ENCODE measurements around the gene SPATA9.
"Not testable (repeated sequence)": the region's sequence is repeated elsewhere in the genome, so short reads cannot be mapped to it uniquely, and the experiment has no call there.

The SPATA9 gene

GRCh38 chr5:95706196-95706595, 23.4 kb upstream of the SPATA9 start:
- H3K4me1 ChIP-seq (ENCODE audit: control insufficient read depth, insufficient read depth, low read length); H3K9me3 ChIP-seq (ENCODE audit: control insufficient read depth, insufficient read depth, low read length); H3K36me3 ChIP-seq (ENCODE audit: control insufficient read depth, insufficient read depth, low read length); H3K4me3 ChIP-seq (ENCODE audit: low read depth, low read length); H3K9ac ChIP-seq (ENCODE audit: low read depth, low read length); H3K27ac ChIP-seq (ENCODE audit: low read depth, low read length): not testable (repeated sequence)
- peaks cover 18% of the 10 kb centered on the region for H3K27me3 ChIP-seq (ENCODE audit: control insufficient read depth, insufficient read depth, low read length)

GRCh38 chr5:95704150-95704549, 21.4 kb upstream of the SPATA9 start:
- Histone ChIP-seq H3K4me3 (ENCODE audit: low read depth, low read length) (no peak overlapping the region), H3K9me3 (ENCODE audit: control insufficient read depth, insufficient read depth, low read length) (no peaks in the 10 kb centered on the region), H3K36me3 (ENCODE audit: control insufficient read depth, insufficient read depth, low read length) (no peaks in the 10 kb centered on the region), H3K27me3 (ENCODE audit: control insufficient read depth, insufficient read depth, low read length) (peaks cover 8% of the 10 kb centered on the region), H3K27ac (ENCODE audit: low read depth, low read length) (no peak overlapping the region), H3K9ac (ENCODE audit: low read depth, low read length) (no peak overlapping the region), H3K4me1 (ENCODE audit: control insufficient read depth, insufficient read depth, low read length) (no peaks in the 10 kb centered on the region)

GRCh38 chr5:95701074-95701473, 18.3 kb upstream of the SPATA9 start:
- H3K9me3 ChIP-seq (ENCODE audit: control insufficient read depth, insufficient read depth, low read length) = no peaks in the 10 kb centered on the region
- H3K36me3 ChIP-seq (ENCODE audit: control insufficient read depth, insufficient read depth, low read length) = no peaks in the 10 kb centered on the region
- H3K9ac ChIP-seq (ENCODE audit: low read depth, low read length) = no peak overlapping the region
- no peak overlapping the region for H3K27ac ChIP-seq (ENCODE audit: low read depth, low read length)
- no peak overlapping the region for H3K4me3 ChIP-seq (ENCODE audit: low read depth, low read length)
- H3K4me1 ChIP-seq (ENCODE audit: control insufficient read depth, insufficient read depth, low read length) = no peaks in the 10 kb centered on the region
- no peaks in the 10 kb centered on the region for H3K27me3 ChIP-seq (ENCODE audit: control insufficient read depth, insufficient read depth, low read length)

- H3K36me3 ChIP-seq (ENCODE audit: control insufficient read depth, insufficient read depth, low read length) = no peaks in the 10 kb centered on the region
- H3K9ac ChIP-seq (ENCODE audit: low read depth, low read length) = no peak overlapping the region
- H3K9me3 ChIP-seq (ENCODE audit: control insufficient read depth, insufficient read depth, low read length) = no peaks in the 10 kb centered on the region
- no peaks in the 10 kb centered on the region for H3K4me1 ChIP-seq (ENCODE audit: control insufficient read depth, insufficient read depth, low read length)
- no peak overlapping the region for H3K27ac ChIP-seq (ENCODE audit: low read depth, low read length)
- no peaks in the 10 kb centered on the region for H3K27me3 ChIP-seq (ENCODE audit: control insufficient read depth, insufficient read depth, low read length)
- no peak overlapping the region for H3K4me3 ChIP-seq (ENCODE audit: low read depth, low read length)
Measured at GRCh38 chr5:95699337-95699736, 16.5 kb upstream of the SPATA9 start.

- Histone ChIP-seq H3K27me3 (ENCODE audit: control insufficient read depth, insufficient read depth, low read length) (no peaks in the 10 kb centered on the region), H3K4me3 (ENCODE audit: low read depth, low read length) (no peak overlapping the region), H3K4me1 (ENCODE audit: control insufficient read depth, insufficient read depth, low read length) (no peaks in the 10 kb centered on the region), H3K36me3 (ENCODE audit: control insufficient read depth, insufficient read depth, low read length) (no peaks in the 10 kb centered on the region), H3K27ac (ENCODE audit: low read depth, low read length) (no peak overlapping the region), H3K9ac (ENCODE audit: low read depth, low read length) (no peak overlapping the region), H3K9me3 (ENCODE audit: control insufficient read depth, insufficient read depth, low read length) (no peaks in the 10 kb centered on the region)
Measured at GRCh38 chr5:95697781-95698681, 15.2 kb upstream of the SPATA9 start.

- Histone ChIP-seq H3K9me3 (ENCODE audit: control insufficient read depth, insufficient read depth, low read length) (no peaks in the 10 kb centered on the region), H3K27me3 (ENCODE audit: control insufficient read depth, insufficient read depth, low read length) (no peaks in the 10 kb centered on the region; the same call in 1 of the 2 replicates), H3K27ac (ENCODE audit: low read depth, low read length) (no peak overlapping the region), H3K4me1 (ENCODE audit: control insufficient read depth, insufficient read depth, low read length) (no peaks in the 10 kb centered on the region), H3K4me3 (ENCODE audit: low read depth, low read length) (no peak overlapping the region), H3K9ac (ENCODE audit: low read depth, low read length) (no peak overlapping the region), H3K36me3 (ENCODE audit: control insufficient read depth, insufficient read depth, low read length) (no peaks in the 10 kb centered on the region)
Measured at GRCh38 chr5:95690333-95690732, 7.5 kb upstream of the SPATA9 start.

GRCh38 chr5:95689680-95690079, 6.9 kb upstream of the SPATA9 start:
- Histone ChIP-seq H3K4me3 (ENCODE audit: low read depth, low read length) (no peak overlapping the region), H3K9me3 (ENCODE audit: control insufficient read depth, insufficient read depth, low read length) (no peaks in the 10 kb centered on the region), H3K27ac (ENCODE audit: low read depth, low read length) (no peak overlapping the region), H3K36me3 (ENCODE audit: control insufficient read depth, insufficient read depth, low read length) (no peaks in the 10 kb centered on the region), H3K4me1 (ENCODE audit: control insufficient read depth, insufficient read depth, low read length) (no peaks in the 10 kb centered on the region), H3K9ac (ENCODE audit: low read depth, low read length) (no peak overlapping the region), H3K27me3 (ENCODE audit: control insufficient read depth, insufficient read depth, low read length) (no peaks in the 10 kb centered on the region; the same call in 1 of the 2 replicates)

- H3K36me3 ChIP-seq (ENCODE audit: control insufficient read depth, insufficient read depth, low read length) = no peaks in the 10 kb centered on the region
- H3K9me3 ChIP-seq (ENCODE audit: control insufficient read depth, insufficient read depth, low read length) = no peaks in the 10 kb centered on the region
- no peak overlapping the region for H3K9ac ChIP-seq (ENCODE audit: low read depth, low read length)
- no peaks in the 10 kb centered on the region; the same call in 1 of the 2 replicates for H3K27me3 ChIP-seq (ENCODE audit: control insufficient read depth, insufficient read depth, low read length)
- H3K4me3 ChIP-seq (ENCODE audit: low read depth, low read length) = no peak overlapping the region
- H3K4me1 ChIP-seq (ENCODE audit: control insufficient read depth, insufficient read depth, low read length) = peaks cover under 1% of the 10 kb centered on the region; the same call in 1 of the 2 replicates
- no peak overlapping the region for H3K27ac ChIP-seq (ENCODE audit: low read depth, low read length)
Measured at GRCh38 chr5:95686651-95687050, 3.9 kb upstream of the SPATA9 start.

- Histone ChIP-seq H3K27me3 (ENCODE audit: control insufficient read depth, insufficient read depth, low read length) (no peaks in the 10 kb centered on the region; the same call in 1 of the 2 replicates), H3K27ac (ENCODE audit: low read depth, low read length) (no peak overlapping the region), H3K9me3 (ENCODE audit: control insufficient read depth, insufficient read depth, low read length) (no peaks in the 10 kb centered on the region), H3K4me1 (ENCODE audit: control insufficient read depth, insufficient read depth, low read length) (peaks cover 12% of the 10 kb centered on the region), H3K9ac (ENCODE audit: low read depth, low read length) (no peak overlapping the region), H3K36me3 (ENCODE audit: control insufficient read depth, insufficient read depth, low read length) (no peaks in the 10 kb centered on the region), H3K4me3 (ENCODE audit: low read depth, low read length) (no peak overlapping the region)
Measured at GRCh38 chr5:95684361-95684760, 1.6 kb upstream of the SPATA9 start.

GRCh38 chr5:95673081-95673480, 9.7 kb downstream of the SPATA9 start:
- H3K9me3 ChIP-seq (ENCODE audit: control insufficient read depth, insufficient read depth, low read length) = no peaks in the 10 kb centered on the region
- H3K36me3 ChIP-seq (ENCODE audit: control insufficient read depth, insufficient read depth, low read length) = no peaks in the 10 kb centered on the region
- H3K27ac ChIP-seq (ENCODE audit: low read depth, low read length) = no peak overlapping the region
- H3K9ac ChIP-seq (ENCODE audit: low read depth, low read length) = no peak overlapping the region
- H3K4me3 ChIP-seq (ENCODE audit: low read depth, low read length) = no peak overlapping the region
- no peaks in the 10 kb centered on the region for H3K27me3 ChIP-seq (ENCODE audit: control insufficient read depth, insufficient read depth, low read length)
- H3K4me1 ChIP-seq (ENCODE audit: control insufficient read depth, insufficient read depth, low read length) = no peaks in the 10 kb centered on the region

GRCh38 chr5:95672641-95673040, 10.2 kb downstream of the SPATA9 start:
- H3K9me3 ChIP-seq (ENCODE audit: control insufficient read depth, insufficient read depth, low read length) = no peaks in the 10 kb centered on the region
- H3K9ac ChIP-seq (ENCODE audit: low read depth, low read length) = no peak overlapping the region
- H3K4me1 ChIP-seq (ENCODE audit: control insufficient read depth, insufficient read depth, low read length) = no peaks in the 10 kb centered on the region
- no peak overlapping the region for H3K4me3 ChIP-seq (ENCODE audit: low read depth, low read length)
- no peak overlapping the region for H3K27ac ChIP-seq (ENCODE audit: low read depth, low read length)
- H3K27me3 ChIP-seq (ENCODE audit: control insufficient read depth, insufficient read depth, low read length) = no peaks in the 10 kb centered on the region
- no peaks in the 10 kb centered on the region for H3K36me3 ChIP-seq (ENCODE audit: control insufficient read depth, insufficient read depth, low read length)
